SK-N-SH (cell line): ENCODE data around the gene SCD5.
A peak's percentile ranks its signal among the peaks of the same experiment; 100 is the strongest.

Experiments used
- EP300 ChIP-seq, 2 experiments: IDR thresholded peaks; 2 replicates each; pipeline versions ENCODE4 v1.4.0 to v1.6.1; 2012; ENCODE audit warnings: borderline replicate concordance in 1 of 2, low read depth in 1 of 2, low read length in 1 of 2
- EZH2phosphoT487 ChIP-seq: fragments of 200-600 bp; sonication (generic); IDR thresholded peaks from 2 replicates; pipeline ENCODE4 v1.6.1; 2017; ENCODE audit warnings: low read depth, mixed run types, mild to moderate bottlenecking, antibody characterized with exemption, moderate library complexity, borderline replicate concordance
- JUND ChIP-seq: IDR thresholded peaks from 2 replicates; pipeline ENCODE4 v1.4.0; 2012
- MXI1 ChIP-seq: IDR thresholded peaks from 2 replicates; pipeline ENCODE4 v1.6.1; 2012; ENCODE audit warnings: mild to moderate bottlenecking, low read depth, low read length, improper control_type of control experiment
- NFIC ChIP-seq: IDR thresholded peaks from 2 replicates; pipeline ENCODE4 v1.4.0; 2012; ENCODE audit warnings: borderline replicate concordance
- POLR2AphosphoS5 ChIP-seq: IDR thresholded peaks from 2 replicates; pipeline ENCODE4 v1.6.1; 2012; ENCODE audit warnings: low read depth, low read length
- RAD21 ChIP-seq: IDR thresholded peaks from 2 replicates; pipeline ENCODE4 v1.6.1; 2012; ENCODE audit warnings: mild to moderate bottlenecking, low read length
- TAF1 ChIP-seq: IDR thresholded peaks from 2 replicates; pipeline ENCODE4 v1.6.1; 2012; ENCODE audit warnings: low read depth, mild to moderate bottlenecking, low read length, moderate library complexity, borderline replicate concordance
- YY1 ChIP-seq: IDR thresholded peaks from 2 replicates; pipeline ENCODE4 v1.4.0; 2012; ENCODE audit warnings: low read depth, mild to moderate bottlenecking
- TF ChIP-seq, protein P1 (sequence below): fragments of 200-600 bp; sonication (generic); IDR thresholded peaks from 2 replicates; pipeline ENCODE4 v1.6.1; 2017; ENCODE audit warnings: antibody characterized with exemption, mild to moderate bottlenecking, moderate library complexity
- TF ChIP-seq, protein P2 (sequence below): IDR thresholded peaks from 2 replicates; pipeline ENCODE4; 2012
- TF ChIP-seq, protein P3 (sequence below): IDR thresholded peaks from 2 replicates; pipeline ENCODE4 v1.4.0; 2012; ENCODE audit warnings: low read depth, borderline replicate concordance
- TF ChIP-seq, protein P4 (sequence below): IDR thresholded peaks from 2 replicates; pipeline ENCODE4 v1.6.1; 2012; ENCODE audit warnings: mild to moderate bottlenecking, low read depth, low read length, moderate library complexity
- TF ChIP-seq, protein P5 (sequence below): IDR thresholded peaks from 2 replicates; pipeline ENCODE4 v1.4.0; 2012; ENCODE audit warnings: low read depth

DNA sequence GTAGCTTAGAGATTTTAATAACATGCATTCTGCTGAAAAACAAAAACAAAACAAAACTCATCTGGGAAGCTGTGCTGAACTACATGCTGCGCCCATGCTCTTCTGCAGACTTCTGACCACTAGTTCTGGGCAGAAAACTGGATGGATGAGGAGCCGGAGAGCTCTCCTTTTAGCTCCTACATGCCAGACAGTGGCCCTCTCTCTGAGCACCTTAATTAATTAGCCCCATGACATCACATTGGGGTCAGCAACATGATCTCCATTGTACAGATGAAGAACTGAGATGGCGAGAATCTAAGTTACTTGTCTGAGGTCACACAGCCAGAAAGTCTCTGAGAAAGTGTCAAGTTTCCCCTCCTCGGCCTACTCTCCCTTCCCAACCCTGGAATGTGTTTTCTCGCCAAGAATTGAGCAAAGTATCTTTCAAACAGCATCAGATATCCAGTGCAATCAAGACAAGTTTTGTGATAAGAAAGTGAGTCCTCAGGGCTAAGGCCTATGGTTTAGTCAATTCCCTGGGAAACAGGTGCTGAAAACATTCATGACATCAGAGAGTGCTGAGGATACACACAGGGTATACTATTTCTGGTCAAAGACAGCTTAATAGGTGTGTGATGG, 21.6 kb downstream of the SCD5 start:
- TF ChIP-seq, protein P1, sequence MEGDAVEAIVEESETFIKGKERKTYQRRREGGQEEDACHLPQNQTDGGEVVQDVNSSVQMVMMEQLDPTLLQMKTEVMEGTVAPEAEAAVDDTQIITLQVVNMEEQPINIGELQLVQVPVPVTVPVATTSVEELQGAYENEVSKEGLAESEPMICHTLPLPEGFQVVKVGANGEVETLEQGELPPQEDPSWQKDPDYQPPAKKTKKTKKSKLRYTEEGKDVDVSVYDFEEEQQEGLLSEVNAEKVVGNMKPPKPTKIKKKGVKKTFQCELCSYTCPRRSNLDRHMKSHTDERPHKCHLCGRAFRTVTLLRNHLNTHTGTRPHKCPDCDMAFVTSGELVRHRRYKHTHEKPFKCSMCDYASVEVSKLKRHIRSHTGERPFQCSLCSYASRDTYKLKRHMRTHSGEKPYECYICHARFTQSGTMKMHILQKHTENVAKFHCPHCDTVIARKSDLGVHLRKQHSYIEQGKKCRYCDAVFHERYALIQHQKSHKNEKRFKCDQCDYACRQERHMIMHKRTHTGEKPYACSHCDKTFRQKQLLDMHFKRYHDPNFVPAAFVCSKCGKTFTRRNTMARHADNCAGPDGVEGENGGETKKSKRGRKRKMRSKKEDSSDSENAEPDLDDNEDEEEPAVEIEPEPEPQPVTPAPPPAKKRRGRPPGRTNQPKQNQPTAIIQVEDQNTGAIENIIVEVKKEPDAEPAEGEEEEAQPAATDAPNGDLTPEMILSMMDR: no peak
- TF ChIP-seq MXI1 (no peak), JUND (no peak), TAF1 (no peak), EZH2phosphoT487 (no peak), POLR2AphosphoS5 (no peak), EP300 (IDR thresholded peaks at IDR 0.05; ENCODE audit: borderline replicate concordance in 1 of 2, low read depth in 1 of 2, low read length in 1 of 2) (no peak), YY1 (no peak), RAD21 (no peak), NFIC (peak; percentile 66)
- TF ChIP-seq, protein P2, sequence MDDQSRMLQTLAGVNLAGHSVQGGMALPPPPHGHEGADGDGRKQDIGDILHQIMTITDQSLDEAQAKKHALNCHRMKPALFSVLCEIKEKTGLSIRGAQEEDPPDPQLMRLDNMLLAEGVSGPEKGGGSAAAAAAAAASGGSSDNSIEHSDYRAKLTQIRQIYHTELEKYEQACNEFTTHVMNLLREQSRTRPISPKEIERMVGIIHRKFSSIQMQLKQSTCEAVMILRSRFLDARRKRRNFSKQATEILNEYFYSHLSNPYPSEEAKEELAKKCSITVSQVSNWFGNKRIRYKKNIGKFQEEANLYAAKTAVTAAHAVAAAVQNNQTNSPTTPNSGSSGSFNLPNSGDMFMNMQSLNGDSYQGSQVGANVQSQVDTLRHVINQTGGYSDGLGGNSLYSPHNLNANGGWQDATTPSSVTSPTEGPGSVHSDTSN: 0 out of 2 replicates have a peak, but pooled peaks have one; percentile 27
- TF ChIP-seq, protein P3, sequence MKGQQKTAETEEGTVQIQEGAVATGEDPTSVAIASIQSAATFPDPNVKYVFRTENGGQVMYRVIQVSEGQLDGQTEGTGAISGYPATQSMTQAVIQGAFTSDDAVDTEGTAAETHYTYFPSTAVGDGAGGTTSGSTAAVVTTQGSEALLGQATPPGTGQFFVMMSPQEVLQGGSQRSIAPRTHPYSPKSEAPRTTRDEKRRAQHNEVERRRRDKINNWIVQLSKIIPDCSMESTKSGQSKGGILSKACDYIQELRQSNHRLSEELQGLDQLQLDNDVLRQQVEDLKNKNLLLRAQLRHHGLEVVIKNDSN: no peak
- TF ChIP-seq, protein P4, sequence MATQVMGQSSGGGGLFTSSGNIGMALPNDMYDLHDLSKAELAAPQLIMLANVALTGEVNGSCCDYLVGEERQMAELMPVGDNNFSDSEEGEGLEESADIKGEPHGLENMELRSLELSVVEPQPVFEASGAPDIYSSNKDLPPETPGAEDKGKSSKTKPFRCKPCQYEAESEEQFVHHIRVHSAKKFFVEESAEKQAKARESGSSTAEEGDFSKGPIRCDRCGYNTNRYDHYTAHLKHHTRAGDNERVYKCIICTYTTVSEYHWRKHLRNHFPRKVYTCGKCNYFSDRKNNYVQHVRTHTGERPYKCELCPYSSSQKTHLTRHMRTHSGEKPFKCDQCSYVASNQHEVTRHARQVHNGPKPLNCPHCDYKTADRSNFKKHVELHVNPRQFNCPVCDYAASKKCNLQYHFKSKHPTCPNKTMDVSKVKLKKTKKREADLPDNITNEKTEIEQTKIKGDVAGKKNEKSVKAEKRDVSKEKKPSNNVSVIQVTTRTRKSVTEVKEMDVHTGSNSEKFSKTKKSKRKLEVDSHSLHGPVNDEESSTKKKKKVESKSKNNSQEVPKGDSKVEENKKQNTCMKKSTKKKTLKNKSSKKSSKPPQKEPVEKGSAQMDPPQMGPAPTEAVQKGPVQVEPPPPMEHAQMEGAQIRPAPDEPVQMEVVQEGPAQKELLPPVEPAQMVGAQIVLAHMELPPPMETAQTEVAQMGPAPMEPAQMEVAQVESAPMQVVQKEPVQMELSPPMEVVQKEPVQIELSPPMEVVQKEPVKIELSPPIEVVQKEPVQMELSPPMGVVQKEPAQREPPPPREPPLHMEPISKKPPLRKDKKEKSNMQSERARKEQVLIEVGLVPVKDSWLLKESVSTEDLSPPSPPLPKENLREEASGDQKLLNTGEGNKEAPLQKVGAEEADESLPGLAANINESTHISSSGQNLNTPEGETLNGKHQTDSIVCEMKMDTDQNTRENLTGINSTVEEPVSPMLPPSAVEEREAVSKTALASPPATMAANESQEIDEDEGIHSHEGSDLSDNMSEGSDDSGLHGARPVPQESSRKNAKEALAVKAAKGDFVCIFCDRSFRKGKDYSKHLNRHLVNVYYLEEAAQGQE: no peak
- TF ChIP-seq, protein P5, sequence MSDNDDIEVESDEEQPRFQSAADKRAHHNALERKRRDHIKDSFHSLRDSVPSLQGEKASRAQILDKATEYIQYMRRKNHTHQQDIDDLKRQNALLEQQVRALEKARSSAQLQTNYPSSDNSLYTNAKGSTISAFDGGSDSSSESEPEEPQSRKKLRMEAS: no peak
